SH-SY5Y (cell line): ENCODE measurements around the gene DIS3L.

Experiments used
- GATA2 ChIP-seq: IDR thresholded peaks from 2 replicates; pipeline ENCODE4 v1.6.1; 2011; ENCODE audit warnings: mild to moderate bottlenecking, low read depth, low read length
- GATA3 ChIP-seq: IDR thresholded peaks from 2 replicates; pipeline ENCODE4 v1.6.1; 2011; ENCODE audit warnings: low read depth, mild to moderate bottlenecking, low read length, moderate library complexity

GRCh38 chr15:66308531-66308930 is 15.2 kb downstream of the DIS3L start:
- no peak for TF ChIP-seq GATA2
- no peak for TF ChIP-seq GATA3
